Epithelial cell of proximal tubule (primary cell): ENCODE data around the gene CSNK1G3. TPM values are rescaled to one million over a fixed set of nuclear protein-coding genes. Genes with fewer than 3 reads are reported as not detected.

ENCODE experiments used
- DNase-seq: peaks from one replicate; pipeline ENCODE4 v3.0.0-alpha.2; 2011; ENCODE audit warnings: low read depth
- H3K4me3 ChIP-seq: 2 replicates; pipeline ENCODE4 v1.5.1; 2011; ENCODE audit warnings: low read depth, mild to moderate bottlenecking, low read length
- CTCF ChIP-seq: conservative IDR thresholded peaks from 2 replicates; pipeline ENCODE4 v1.5.1; 2012; ENCODE audit warnings: low read depth, mild to moderate bottlenecking, low read length
- total RNA-seq: library from RNA; depleted of rRNA; stranded (reverse); fragments of >200 nt; gene quantifications from 2 replicates; pipeline ENCODE4 v1.2.3, GENCODE V29; 2015

CSNK1G3 gene
- total RNA-seq, 1 donor from 2014 or later = 25.5 TPM

- no peak for TF ChIP-seq CTCF
- H3K4me3 ChIP-seq = no peak overlapping the region
- no peak for DNase-seq
Measured at GRCh38 chr5:123598028-123598689, 86.2 kb downstream of the CSNK1G3 start.

- no peak for TF ChIP-seq CTCF
- no peak for DNase-seq
- H3K4me3 ChIP-seq = no peak overlapping the region
Measured at GRCh38 chr5:123599171-123599570, 87.2 kb downstream of the CSNK1G3 start.

GRCh38 chr5:123601610-123602009, 89.6 kb downstream of the CSNK1G3 start:
- no peak for TF ChIP-seq CTCF
- DNase-seq = no peak
- no peak overlapping the region for H3K4me3 ChIP-seq

GRCh38 chr5:123605822-123606221, 93.8 kb downstream of the CSNK1G3 start:
- no peak for TF ChIP-seq CTCF
- no peak overlapping the region for H3K4me3 ChIP-seq
- DNase-seq = no peak

DNA sequence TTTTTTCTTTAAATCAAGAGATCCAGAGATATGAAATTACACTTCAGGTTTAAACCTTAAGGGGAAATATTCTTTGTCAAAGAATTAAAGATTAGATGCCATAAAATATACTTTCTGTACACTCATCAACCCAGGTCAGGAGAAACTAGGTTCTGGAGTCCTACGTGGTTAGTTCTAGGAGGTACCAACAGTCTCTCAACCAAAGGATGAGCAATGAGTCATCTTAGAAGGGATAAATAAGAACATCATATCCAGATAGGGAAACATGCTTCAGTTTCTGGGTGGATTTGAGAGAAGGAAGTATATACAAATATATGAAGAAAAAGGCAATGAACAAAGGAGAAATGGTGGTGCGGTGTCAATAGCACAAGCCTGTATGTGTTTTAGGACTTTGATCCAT, 98.2 kb downstream of the CSNK1G3 start:
- no peak overlapping the region for H3K4me3 ChIP-seq
- DNase-seq = no peak
- no peak for TF ChIP-seq CTCF

- peak; percentile 20 for DNase-seq
- TF ChIP-seq CTCF = peak; percentile 95
Measured at GRCh38 chr5:123610665-123611405, 98.9 kb downstream of the CSNK1G3 start.

DNA sequence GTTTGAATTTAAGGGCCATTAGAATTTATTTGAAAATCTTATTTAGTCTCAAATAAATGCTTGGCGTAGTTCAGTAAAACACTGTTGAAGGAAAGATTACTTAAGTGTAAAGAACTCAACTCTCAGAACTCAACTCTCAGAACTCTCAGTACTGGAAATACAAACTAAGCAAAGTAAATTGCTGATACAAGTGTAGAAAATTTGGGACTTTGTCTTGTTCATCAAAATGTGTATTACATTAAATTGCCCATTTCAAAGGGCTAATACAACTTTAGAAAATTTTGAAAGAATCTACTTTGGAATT, 99.4 kb downstream of the CSNK1G3 start:
- DNase-seq = no peak
- no peak overlapping the region for H3K4me3 ChIP-seq
- TF ChIP-seq CTCF = no peak

More at GRCh38 chr5:123610665-123611405, 98.9 kb downstream of the CSNK1G3 start:
- no peak overlapping the region for H3K4me3 ChIP-seq
